NCI-H187 (cell line): ENCODE results near the gene ZNF235.
"Not testable (repeated sequence)": the region's sequence is repeated elsewhere in the genome, so short reads cannot be mapped to it uniquely, and the experiment has no call there.

ENCODE experiments used
- DNase-seq, 2 experiments: peaks; one replicate each; lab custom pipeline; 2025; lab: John Stamatoyannopoulos, UW

ZNF235 gene

DNA sequence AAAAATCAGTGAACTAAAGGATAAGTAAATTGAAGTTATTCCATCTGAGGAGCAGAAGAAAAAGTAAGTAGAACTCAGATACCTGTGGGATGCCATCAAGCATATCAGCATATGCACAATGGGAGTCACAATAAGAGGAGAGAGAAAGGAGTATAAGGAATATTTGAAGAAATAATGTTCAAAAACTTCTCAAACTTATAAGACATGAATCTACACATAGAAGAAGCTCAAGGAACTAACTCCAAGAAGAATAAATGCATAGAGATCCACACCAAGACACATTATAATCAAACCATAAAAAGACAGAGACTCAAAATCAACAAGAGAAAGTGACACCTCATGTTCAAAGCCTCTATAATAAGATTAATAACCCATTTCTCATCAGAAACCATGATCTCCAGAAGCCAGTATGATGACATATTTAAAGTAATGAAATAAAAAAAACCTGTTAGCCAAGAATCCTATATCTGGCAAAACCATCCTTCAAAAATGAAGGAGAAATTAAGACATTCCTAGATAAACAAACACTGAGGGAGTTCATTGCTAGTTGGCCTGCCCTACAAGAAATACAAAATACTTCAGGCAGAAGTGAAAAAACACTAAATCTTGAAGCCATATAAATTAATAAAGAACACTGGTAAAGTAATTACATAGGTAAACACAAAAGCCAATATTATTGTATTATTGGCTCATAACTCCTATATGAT, 49.0 kb downstream of the ZNF235 start:
- no peak for DNase-seq

DNA sequence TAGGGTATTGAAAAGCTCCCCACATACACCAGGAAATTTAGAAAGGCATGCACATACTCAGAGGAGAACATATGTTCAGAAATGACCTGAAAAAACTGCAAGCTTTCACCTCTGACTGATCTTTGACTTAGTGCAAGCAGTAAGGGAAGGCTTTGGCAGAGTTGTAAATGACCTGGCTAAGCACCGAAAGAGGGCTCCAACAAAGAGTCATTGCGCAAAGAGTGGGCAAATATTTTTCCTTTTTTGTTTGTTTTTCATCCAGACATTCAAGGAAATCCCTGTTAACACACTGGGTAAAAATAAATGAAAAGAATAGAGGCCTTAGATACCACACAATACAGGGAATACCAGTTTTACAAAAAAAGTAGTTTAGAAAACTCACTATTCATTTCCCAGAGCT, 50.3 kb downstream of the ZNF235 start:
- no peak for DNase-seq

DNA sequence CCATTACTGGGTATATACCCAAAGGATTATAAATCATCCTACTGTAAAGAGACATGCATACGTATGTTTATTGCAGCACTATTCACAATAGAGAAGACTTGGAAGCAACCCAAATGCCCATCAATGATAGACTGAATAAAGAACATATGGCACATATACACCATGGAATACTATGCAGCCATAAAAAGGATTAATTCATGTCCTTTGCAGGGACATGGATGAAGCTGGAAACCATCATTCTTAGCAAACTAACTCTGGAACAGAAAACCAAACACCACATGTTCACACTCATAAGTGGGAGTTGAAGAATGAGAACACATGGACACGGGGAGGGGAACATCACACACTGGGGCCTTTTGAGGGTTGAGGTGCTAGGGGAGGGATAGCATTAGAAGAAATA, 51.4 kb downstream of the ZNF235 start:
- DNase-seq, result not testable (repeated sequence)

DNA sequence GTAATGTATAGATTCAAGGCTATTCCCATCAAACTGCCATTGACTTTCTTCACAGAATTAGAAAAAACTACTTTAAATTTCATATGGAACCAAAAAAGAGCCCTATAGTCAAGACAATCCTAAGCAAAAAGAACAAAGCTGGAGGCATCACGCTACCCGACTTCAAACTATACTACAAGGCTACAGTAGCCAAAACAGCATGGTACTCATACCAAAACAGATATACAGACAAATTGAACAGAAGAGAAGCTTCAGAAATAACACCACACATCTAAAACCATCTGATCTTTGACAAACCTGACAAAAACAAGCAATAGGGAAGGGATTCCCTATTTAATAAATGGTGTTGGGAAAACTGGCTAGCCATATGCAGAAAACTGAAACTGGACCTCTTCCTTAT, 52.5 kb downstream of the ZNF235 start:
- not testable (repeated sequence) for DNase-seq

DNA sequence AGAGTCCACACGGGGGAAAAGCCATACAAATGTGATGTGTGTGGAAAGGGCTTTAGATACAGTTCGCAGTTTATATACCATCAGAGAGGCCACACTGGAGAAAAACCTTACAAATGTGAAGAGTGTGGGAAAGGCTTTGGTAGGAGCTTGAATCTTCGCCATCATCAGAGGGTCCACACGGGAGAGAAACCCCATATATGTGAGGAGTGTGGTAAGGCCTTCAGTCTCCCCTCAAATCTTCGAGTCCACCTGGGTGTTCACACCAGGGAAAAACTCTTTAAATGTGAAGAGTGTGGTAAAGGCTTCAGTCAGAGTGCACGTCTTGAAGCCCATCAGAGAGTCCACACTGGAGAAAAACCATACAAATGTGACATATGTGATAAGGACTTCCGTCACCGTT, 68.4 kb downstream of the ZNF235 start:
- DNase-seq, result no peak
